GM19043 (cell line): ENCODE data around the gene ITIH5.
"Not testable (repeated sequence)": the region's sequence is repeated elsewhere in the genome, so short reads cannot be mapped to it uniquely, and the experiment has no call there.

ENCODE experiments used
- ATAC-seq: cut with Tn5 transposase; IDR thresholded peaks from one replicate; pipeline ENCODE4 v1.9.1; 2021; ENCODE audit warnings: low read depth; ENCODE audit not compliant: unreplicated experiment

The ITIH5 gene

GRCh38 chr10:7689591-7689990 is 22.8 kb upstream of the ITIH5 start:
- no peak for ATAC-seq

GRCh38 chr10:7687228-7687907 is 20.6 kb upstream of the ITIH5 start:
- peak; percentile 93 for ATAC-seq

GRCh38 chr10:7686351-7687171 is 19.8 kb upstream of the ITIH5 start:
- no peak for ATAC-seq

GRCh38 chr10:7680078-7680477 is 13.3 kb upstream of the ITIH5 start:
- ATAC-seq: not testable (repeated sequence)

GRCh38 chr10:7679256-7679655 is 12.5 kb upstream of the ITIH5 start:
- no peak for ATAC-seq

DNA sequence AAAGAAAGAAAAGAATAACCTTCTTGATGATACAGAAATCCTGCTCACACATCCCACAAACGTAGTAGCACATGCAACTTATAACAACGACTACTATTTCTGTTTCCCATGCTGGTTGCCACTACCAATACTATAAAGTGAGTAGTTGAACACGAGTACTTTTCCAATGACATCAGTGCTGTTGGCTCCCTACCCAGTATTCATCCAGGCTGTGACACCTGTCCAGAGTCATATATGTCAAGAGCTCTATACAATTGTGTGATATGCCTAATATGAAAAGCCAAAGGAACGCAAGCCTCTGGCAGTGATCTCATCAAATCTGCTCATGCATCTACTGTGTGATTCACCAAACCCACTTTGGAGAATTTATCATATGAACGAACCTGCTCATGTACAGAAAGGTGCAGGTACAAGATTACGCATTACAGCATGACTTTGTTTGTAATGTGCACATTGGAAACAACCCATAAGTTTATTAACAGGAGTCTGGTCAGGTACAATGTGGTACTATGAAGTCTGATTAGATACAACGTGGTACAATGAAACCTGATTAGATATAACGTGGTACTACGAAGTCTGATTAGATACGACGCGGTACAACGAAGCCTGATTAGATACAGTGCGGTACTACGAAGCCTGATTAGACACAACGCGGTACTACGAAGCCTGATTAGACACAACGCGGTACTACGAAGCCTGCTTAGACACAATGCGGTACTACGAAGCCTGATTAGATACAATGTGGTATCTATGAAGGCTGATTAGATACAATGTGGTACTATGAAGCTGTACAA is 5.8 kb upstream of the ITIH5 start:
- ATAC-seq: no peak

DNA sequence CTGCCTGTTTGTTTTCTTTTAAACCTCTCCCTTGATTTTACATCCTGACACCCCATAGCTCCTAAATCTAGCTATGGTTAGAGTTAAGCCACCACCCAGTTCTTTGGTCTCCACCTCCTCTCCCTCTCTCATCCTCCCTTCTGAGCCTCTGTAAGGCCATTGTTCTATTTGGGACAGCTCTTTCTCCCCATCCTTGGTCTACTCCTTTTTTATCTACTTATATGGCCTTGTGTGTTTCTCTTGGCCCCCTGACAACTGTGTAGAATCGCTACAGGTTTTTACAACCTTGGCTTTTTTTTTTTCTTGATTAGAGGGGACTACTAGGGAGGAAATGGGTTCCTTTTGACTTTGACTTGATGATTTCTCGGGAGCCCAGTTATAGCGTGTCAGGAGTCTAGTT is 3.4 kb upstream of the ITIH5 start:
- ATAC-seq: no peak

- ATAC-seq: no peak
Observed at GRCh38 chr10:7667262-7668141, 736 bp upstream of the ITIH5 start.

DNA sequence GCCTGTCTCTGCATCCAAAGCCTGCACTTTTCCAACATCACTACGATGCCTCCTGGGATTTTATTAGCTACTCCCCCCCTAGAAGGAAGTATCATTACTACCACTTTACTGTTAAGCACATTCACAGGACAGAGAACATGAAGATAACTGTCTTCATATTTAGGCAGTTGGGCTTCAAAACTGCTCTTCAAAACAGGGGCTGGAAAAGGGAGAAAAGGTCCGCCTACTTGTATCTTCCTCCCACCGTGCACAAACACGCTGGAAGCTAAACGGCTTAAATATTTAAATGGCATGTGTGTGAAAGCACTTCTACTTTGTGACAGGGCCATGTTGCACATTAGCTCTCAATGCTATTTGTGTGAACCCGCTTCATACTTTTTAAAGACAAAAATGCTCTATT is 999 bp downstream of the ITIH5 start:
- ATAC-seq: no peak

DNA sequence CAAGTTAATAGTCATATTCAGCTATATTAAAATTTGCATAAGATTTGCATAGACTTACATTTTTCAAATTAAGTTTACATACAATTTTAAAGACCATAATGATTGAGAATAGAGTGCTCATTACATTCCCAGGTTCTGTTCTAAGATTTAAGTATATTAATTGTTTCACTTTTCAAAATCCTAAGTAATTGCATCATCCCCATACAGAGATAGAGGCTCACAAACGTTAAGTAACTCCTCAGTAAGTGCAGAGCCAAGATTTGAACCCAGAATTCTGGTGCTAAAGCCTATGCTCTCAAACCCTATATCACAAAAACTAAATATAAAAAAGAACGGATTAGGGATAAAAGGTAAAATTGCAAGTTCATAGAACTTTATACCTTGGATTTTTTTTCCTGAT is 2.1 kb downstream of the ITIH5 start:
- ATAC-seq: no peak

GRCh38 chr10:7662522-7662921 is 4.2 kb downstream of the ITIH5 start:
- ATAC-seq: no peak

DNA sequence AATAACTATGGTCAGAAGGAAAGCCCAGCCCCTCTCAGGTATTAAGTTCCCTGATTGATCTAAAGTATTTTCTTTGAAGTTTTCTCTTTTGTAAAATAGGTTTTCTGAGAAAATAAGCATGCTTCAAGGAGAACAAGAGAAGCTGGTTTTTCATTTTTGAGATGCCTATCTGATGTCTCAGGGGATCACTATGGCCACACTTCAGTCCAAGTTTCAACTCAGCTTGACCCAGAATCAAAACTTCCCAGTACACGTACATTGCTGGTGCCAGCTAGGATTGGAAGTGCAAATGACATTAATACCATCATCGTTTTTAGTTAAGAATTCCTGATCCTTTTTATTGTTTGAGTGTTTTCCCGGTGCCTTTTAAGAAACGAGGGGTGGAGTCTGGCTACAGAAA is 7.2 kb downstream of the ITIH5 start:
- ATAC-seq: no peak

- no peak for ATAC-seq
Observed at GRCh38 chr10:7657552-7657951, 9.2 kb downstream of the ITIH5 start.

DNA sequence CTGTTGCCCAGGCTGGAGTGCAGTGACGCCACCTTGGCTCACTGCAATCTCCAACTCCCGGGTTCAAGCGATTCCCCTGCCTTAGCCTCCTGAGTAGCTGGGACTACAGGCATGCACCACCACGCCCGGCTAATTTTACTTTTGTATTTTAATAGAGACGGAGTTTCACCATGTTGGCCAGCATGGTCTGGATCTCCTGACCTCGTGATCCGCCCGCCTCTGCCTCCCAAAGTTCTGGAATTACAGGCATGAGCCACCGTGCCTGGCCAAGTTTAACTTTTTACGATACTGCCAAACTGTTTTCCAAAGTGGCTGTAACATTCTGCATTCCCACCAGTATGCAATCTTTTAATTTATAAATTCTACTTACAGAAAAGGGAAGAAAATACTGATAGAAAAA is 9.7 kb downstream of the ITIH5 start:
- not testable (repeated sequence) for ATAC-seq

- no peak for ATAC-seq
Observed at GRCh38 chr10:7651853-7652470, 14.8 kb downstream of the ITIH5 start.

DNA sequence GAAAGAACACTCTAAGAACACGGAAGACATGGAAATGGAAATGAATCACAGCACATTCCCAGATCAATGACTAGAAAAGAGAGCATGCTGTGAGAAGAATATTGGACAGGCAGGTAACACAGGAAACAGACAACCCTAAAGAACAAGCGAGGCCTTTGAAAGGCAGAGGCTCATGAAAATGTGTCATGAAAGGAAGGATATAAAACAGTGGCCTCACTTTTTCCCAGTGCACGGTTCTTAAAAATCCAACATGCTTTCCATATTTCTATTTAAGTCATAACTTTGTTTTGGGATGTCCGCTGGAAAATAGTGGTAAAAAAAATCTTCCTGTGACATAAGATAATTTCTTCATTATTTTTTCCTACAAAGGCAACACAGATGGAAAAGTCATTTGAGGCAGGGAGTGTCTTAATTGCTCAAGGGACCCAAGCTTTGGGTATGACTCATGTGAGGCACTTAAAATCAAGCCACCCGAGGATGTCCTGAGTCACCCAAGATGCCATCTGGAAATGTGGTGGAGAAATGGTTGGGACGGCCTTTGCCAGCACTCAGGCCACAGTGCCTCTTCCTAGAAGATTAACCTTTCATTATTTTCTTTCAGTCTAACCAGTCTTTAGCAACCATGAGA is 17.0 kb downstream of the ITIH5 start:
- ATAC-seq: no peak

DNA sequence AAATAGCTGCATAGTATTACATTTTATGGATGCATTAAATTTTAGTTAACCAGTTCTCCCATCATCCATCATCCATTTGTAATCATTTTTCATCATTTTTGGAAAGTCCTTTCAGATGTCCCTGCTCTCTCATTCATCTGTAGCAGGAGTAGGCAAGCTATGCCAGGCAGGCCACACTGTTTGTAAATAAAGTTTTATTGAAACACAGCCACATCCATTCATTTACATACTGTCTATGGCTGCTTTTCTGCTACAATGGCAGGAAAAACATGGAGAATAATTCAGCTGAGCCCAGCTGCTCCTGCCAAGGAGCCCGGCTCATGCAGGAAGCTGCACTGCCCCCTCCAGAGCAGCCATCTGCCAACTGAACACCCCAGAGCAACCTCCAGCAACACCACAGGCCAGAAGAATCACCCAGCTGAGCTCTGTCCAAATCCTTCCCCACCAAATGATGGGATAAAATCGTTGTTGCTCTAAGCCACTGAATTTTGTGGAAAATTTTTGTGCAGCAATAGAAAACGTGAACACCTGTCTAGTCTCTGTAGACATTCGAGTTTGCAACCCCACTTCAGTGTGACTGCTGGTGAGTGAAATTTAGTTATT is 19.6 kb downstream of the ITIH5 start:
- ATAC-seq: no peak

GRCh38 chr10:7642491-7643011 is 24.2 kb downstream of the ITIH5 start:
- ATAC-seq: no peak
